ENCODE data around the gene ING3. TPM values are rescaled to one million over a fixed set of nuclear protein-coding genes. Genes with fewer than 3 reads are reported as not detected.

Gene ING3
- total and polyA plus RNA-seq, 9 of the 15 experiments (the other 6 are each of a cell fraction or from before 2014, with no cell fraction given) = 22.8 to 233 (median 50.4) TPM

DNA sequence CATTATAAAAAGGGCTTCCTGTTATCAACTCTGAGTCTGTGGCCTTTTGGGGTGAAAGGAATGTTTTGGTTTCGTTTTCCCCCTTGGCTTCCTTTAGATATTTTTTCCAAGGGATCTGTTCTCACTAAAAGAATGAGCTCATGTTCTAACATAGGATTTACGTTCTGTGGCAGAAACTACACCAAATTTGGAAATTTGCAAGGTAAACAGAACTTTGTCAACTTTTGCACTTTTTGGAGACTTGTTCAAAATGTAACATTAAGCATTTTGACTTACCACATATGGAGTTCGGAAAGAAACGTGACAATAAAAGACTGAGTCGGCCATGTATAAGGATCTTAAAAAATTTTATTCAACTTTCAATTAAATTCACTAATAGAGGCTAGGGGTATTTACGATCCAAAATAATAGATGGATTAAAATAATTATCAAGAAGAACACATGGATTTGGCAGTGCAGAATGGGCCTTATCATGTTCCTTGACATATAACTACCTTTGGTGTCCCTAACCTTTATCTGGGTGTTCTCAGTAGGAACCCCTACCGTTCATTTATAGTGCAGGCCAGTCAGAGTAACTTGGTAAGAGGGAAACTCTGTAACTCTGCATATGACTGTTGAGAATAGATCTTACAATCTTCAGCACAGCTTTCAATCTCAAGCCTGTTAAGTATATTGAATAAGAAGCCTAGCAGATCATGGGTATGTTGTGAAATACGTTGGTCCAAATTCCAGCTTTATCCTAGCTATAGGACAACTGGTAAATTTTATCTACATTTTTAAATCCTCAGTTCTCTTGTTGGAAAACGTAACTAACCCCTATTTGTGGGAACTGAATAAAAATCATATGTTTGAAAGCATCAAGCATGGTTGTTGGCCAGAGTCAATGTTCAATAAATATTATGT, 49.8 kb downstream of the ING3 start (continued):
- TF ChIP-seq, protein P1, sequence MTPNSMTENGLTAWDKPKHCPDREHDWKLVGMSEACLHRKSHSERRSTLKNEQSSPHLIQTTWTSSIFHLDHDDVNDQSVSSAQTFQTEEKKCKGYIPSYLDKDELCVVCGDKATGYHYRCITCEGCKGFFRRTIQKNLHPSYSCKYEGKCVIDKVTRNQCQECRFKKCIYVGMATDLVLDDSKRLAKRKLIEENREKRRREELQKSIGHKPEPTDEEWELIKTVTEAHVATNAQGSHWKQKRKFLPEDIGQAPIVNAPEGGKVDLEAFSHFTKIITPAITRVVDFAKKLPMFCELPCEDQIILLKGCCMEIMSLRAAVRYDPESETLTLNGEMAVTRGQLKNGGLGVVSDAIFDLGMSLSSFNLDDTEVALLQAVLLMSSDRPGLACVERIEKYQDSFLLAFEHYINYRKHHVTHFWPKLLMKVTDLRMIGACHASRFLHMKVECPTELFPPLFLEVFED (CRISPR knock-in tag; conservative IDR thresholded peaks at IDR 0.05) = no peak
- TF ChIP-seq SRSF7 (optimal IDR thresholded peaks at IDR 0.05; ENCODE audit: low read depth, low read length) = no peak
- TF ChIP-seq ZNF79 (CRISPR knock-in tag; IDR thresholded peaks at IDR 0.05; ENCODE audit: low read depth) = no peak
- no peak for TF ChIP-seq ZNF408 (CRISPR knock-in tag; IDR thresholded peaks at IDR 0.05; ENCODE audit: low read depth)
- TF ChIP-seq, protein P2, sequence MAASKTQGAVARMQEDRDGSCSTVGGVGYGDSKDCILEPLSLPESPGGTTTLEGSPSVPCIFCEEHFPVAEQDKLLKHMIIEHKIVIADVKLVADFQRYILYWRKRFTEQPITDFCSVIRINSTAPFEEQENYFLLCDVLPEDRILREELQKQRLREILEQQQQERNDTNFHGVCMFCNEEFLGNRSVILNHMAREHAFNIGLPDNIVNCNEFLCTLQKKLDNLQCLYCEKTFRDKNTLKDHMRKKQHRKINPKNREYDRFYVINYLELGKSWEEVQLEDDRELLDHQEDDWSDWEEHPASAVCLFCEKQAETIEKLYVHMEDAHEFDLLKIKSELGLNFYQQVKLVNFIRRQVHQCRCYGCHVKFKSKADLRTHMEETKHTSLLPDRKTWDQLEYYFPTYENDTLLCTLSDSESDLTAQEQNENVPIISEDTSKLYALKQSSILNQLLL (CRISPR knock-in tag; IDR thresholded peaks at IDR 0.05; ENCODE audit: borderline replicate concordance) = no peak
- no peak for TF ChIP-seq BRF1 (IDR thresholded peaks at IDR 0.05; ENCODE audit: borderline replicate concordance, extremely low read depth, insufficient read length)
- TF ChIP-seq, protein P3, sequence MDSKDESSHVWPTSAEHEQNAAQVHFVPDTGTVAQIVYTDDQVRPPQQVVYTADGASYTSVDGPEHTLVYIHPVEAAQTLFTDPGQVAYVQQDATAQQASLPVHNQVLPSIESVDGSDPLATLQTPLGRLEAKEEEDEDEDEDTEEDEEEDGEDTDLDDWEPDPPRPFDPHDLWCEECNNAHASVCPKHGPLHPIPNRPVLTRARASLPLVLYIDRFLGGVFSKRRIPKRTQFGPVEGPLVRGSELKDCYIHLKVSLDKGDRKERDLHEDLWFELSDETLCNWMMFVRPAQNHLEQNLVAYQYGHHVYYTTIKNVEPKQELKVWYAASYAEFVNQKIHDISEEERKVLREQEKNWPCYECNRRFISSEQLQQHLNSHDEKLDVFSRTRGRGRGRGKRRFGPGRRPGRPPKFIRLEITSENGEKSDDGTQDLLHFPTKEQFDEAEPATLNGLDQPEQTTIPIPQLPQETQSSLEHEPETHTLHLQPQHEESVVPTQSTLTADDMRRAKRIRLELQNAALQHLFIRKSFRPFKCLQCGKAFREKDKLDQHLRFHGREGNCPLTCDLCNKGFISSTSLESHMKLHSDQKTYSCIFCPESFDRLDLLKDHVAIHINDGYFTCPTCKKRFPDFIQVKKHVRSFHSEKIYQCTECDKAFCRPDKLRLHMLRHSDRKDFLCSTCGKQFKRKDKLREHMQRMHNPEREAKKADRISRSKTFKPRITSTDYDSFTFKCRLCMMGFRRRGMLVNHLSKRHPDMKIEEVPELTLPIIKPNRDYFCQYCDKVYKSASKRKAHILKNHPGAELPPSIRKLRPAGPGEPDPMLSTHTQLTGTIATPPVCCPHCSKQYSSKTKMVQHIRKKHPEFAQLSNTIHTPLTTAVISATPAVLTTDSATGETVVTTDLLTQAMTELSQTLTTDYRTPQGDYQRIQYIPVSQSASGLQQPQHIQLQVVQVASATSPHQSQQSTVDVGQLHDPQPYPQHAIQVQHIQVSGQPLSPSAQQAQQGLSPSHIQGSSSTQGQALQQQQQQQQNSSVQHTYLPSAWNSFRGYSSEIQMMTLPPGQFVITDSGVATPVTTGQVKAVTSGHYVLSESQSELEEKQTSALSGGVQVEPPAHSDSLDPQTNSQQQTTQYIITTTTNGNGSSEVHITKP (IDR thresholded peaks at IDR 0.05; ENCODE audit: partially characterized antibody) = peak; percentile 74
- TF ChIP-seq, protein P4, sequence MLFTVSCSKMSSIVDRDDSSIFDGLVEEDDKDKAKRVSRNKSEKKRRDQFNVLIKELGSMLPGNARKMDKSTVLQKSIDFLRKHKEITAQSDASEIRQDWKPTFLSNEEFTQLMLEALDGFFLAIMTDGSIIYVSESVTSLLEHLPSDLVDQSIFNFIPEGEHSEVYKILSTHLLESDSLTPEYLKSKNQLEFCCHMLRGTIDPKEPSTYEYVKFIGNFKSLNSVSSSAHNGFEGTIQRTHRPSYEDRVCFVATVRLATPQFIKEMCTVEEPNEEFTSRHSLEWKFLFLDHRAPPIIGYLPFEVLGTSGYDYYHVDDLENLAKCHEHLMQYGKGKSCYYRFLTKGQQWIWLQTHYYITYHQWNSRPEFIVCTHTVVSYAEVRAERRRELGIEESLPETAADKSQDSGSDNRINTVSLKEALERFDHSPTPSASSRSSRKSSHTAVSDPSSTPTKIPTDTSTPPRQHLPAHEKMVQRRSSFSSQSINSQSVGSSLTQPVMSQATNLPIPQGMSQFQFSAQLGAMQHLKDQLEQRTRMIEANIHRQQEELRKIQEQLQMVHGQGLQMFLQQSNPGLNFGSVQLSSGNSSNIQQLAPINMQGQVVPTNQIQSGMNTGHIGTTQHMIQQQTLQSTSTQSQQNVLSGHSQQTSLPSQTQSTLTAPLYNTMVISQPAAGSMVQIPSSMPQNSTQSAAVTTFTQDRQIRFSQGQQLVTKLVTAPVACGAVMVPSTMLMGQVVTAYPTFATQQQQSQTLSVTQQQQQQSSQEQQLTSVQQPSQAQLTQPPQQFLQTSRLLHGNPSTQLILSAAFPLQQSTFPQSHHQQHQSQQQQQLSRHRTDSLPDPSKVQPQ (CRISPR knock-in tag; IDR thresholded peaks at IDR 0.05; ENCODE audit: borderline replicate concordance) = no peak
- TF ChIP-seq TBL1XR1 (IDR thresholded peaks at IDR 0.05; ENCODE audit: low read length in 2 of 2) = no peak
- TF ChIP-seq CCNT2 (IDR thresholded peaks at IDR 0.05; ENCODE audit: borderline replicate concordance, extremely low read depth, insufficient read length, low read depth, low read length) = no peak
